HG03342 (cell line): ENCODE data around the gene COX8A.
"Not testable (repeated sequence)": the region's sequence is repeated elsewhere in the genome, so short reads cannot be mapped to it uniquely, and the experiment has no call there.

Experiments
- ATAC-seq: cut with Tn5 transposase; IDR thresholded peaks from one replicate; pipeline ENCODE4 v1.9.1; 2021; ENCODE audit warnings: mild to moderate bottlenecking, moderate library complexity; ENCODE audit not compliant: unreplicated experiment

The COX8A gene, protein sequence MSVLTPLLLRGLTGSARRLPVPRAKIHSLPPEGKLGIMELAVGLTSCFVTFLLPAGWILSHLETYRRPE

DNA sequence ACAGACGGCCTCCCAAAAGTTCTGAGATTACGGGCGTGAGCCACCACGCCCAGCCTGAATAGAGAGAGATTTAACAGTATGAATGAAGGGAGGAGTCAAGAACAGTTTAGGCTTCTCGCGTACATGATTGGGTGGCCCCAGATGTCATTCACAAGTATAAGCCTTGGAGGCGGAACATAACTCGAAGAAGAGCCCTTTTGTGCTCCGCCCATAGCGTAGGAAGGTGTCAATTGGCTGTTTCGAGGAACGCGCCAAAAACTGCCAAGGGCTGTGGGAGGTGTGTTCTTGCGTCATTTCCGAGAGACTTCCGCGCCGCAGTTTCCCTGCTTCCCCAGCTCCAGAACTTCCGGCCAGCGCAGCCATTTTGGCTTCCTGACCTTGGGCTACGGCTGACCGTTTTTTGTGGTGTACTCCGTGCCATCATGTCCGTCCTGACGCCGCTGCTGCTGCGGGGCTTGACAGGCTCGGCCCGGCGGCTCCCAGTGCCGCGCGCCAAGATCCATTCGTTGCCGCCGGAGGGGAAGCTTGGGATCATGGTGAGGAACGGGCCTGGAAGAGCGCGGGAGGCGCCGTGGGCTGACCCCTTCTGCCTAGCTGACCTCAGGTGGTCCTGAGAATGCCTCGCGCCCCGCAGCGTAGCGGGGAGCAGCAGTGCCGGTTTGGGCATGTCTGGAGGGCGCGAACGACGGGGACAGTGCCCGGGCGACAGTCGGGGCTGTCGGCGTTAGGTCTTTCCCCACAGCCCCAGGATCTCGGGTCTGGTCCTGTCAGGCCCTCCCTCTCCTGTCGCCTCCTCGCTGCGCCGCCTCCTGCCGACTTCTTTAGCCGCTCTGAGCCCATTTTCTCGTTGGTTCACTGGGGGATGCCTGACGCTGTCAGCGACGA, at the start of gene COX8A:
COX8A (plus strand) TSS at position 362 of the 885 bp plus-strand sequence; CDS start at position 423, 61 bp downstream.
- peak; percentile 99 for ATAC-seq

DNA sequence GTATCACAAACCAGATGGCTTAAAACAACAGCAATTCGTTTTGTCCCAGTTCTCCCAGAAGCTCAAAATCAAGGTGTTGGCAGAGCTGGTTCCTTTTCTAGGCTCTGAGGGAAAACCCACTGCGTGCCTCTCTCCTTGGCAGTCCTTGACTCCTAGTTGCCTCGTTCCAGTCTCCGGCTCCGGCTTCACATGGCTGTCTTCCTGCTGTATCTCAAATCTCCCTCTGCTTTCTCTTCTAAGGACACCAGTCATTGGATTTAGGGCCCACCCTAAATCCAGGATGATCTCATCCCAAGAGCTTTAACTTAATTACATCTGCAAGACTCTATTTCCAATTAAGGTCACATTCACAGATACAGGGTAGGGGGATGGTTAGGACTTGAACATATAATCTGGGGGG, 44.8 kb upstream of the COX8A start:
- ATAC-seq, result no peak

DNA sequence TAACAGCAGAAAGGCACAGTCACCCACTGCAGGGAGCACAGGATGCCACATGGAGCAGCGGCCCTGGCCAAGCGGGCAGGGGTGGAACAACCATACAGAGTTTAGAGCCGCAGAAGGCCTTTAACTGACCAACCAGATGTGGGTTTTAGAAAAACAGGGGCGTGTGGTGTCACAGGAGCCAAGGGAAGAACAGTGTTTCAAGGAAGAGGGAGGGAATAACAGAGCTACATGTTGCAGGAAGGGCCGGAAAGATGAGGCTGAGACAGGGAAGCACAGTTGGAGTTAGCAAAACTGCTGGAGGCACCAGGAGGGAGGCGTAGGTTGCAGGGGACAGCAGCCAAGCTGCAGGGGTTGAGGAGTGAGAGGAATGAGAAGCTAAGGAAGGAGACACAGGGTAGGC, 43.4 kb upstream of the COX8A start:
- ATAC-seq, result no peak

DNA sequence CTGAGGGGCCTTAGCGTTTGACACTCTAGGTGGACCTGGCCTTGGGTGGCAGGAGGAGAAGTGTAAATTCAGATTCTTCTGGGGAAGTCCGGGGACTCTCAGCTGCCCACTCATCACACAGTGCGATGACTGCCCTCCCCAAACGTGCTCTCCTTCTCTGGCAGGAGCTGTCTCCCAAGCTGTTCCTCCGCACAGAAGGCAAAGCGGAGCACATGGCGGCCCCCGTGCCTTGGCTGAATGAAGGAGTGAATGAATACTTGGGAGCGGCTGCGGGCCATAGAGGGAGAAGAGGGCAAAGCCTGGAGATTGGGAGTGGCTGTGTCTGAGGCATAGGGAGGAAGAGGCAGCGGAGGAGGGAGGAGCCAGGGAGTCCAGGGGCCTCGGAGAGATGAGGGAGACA, 42.5 kb upstream of the COX8A start:
- ATAC-seq, result no peak

DNA sequence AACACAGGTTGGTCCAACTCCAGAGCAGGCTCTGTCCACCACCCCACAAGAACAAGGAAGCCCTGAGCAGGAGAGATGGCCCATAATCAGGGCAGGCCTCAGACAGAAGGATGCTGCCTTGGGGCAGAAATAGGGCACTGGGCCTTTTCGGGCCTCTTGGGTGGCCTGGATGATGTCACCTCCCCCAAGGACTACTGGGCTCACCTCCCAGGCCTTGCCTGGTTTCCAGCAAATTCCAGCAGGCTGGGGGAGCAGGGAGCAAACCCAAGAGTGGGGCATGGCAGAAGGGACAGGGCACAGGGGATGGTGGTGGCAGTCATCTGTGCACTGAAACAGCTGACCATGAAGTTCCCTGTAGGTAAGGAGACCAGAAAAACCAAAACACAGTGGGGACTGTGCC, 41.0 kb upstream of the COX8A start:
- ATAC-seq, result no peak

DNA sequence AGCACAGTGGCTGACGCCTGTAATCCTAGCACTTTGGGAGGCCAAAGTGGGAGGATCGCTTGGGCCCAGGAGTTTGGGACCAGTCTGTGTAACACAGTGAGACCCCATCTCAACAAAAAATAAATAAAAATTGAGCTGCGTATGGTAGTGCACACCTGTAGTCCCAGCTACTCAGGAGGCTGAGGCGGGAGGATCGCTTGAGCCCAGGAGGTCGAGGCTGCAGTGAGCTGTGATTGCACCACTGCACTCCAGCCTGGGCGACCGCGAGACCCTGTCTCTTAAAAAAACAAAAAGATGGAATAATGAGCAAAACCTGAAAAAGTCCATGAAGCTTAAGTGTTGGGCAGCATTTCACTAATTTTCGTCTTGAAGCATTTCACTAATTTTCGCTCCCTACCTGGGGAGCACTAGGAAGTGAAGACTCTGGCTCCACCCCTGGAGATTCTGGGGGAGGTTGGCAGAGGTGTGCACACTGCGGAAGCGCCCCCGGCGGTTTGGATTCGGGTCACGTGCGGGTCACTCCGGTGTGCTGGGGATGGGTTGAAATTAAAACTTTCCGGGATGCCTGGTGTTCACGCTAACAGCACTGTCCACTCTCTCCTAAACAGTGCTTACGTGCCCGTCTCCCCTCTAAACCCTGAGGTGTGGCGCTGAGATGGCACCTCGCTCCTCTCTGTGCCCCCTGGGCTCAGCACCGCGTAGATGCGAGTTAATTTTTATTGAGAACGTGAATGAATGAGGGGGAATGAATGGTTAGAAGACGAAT, 36.5 kb upstream of the COX8A start:
- ATAC-seq, result peak; percentile 2

DNA sequence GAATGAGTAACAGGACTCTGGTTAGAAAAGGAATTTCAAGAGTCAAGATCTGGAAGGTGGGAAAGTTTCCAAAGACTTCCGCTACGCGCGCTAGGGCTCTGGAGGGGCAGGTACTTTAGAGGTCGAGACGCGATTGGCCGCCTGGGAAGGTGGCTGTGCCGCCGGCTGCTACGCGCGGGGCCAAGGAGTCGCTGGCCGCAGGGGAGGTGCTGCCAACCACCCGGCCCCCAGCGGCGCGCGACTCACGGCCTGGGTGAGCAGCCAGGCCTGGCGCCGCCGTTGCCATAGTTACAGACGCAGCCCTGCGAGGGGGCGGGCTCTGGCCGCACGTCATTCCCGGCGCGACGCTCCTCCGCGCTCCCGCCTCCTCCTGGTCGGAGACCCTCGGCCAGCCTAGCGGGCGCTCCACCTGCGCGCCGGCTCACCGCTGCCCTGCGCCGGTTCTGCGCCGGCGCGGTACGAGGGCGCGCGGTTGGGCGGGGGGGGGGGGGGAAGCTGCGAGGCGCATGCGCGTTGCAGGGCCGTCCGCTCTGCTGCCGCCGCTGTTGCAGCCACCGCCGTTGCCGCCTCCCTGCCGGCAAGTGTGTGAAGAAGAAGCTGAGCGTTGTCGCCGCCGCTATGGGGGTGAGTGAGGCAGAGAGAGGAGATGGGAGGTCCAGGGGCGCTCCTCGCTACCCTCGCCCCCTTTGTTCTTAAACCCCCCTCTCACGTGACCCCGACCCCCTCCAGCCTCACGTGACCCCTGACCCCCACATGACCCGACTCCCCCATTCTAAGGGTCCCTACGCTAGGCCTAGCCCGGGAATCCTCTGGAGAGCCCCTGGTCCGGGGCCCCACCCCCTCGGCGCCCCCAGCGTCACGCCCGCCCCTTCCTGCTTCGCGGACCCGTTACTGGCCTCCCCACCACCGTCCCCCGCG, 35.7 kb upstream of the COX8A start, which contains the start of gene NAA40:
NAA40 (plus strand) TSS at position 524 of the 918 bp plus-strand sequence; CDS start at position 619, 95 bp downstream.
- peak; percentile 90 for ATAC-seq

DNA sequence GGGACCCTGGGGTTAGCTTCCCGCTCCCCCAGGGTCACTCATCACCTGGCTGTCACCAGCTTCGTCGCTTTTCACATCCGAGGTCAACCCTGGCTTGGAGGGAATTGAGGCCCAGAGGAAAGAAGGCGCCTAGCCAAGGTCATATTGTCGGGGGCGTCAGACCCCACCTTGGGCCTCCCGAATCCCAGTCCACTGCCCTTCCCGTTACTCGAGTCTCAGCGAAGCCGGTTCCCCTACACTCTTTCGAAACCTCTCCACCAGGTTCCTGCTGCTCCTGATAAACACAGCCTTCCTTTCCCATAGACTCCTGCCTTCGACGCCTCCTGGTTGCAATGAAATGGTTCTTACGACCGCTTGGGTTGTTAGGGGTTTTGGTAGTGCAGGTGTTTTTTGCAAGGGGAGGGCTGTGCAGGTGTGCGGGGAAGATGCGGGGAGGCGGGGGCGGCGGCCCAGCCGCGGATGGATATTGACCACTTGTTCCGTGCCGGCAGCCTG, 35.0 kb upstream of the COX8A start:
- no peak for ATAC-seq

DNA sequence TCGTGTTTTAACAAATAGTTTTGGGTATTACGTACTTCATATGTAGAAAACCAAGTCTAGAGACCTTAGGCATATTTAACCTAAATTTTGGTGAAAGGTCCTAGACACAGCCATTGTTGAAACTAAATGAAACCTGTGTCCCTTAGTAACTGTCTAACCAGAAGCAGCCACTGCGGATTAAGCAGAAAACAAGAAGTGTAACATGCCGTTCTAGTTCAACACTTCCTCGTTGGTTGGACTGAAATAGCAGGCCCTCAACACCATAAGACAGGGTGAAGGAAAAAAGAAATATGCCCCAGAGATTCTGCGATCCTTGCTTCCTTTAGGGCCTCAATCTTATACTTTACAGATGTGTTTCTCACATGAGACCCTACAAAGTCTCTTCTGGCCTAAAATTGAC, 33.6 kb upstream of the COX8A start:
- ATAC-seq, result no peak

DNA sequence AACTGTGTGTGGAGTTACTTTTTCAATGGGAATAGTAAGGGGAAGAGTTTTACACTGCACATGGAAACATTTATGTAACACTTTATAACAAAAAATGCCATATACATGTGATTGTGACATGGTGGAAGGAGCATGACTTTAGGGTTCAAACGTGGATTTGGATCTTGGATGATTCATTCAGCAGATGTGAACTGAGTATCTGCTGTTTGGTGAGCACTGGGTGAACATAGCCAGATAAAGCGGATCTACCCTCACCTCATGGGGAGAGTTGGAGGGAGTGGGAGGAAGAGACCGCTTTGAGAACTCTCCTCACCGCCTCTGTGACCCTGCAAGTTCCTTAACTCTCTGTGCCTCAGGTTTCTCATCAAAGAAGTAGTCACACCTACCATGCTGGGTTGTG, 32.5 kb upstream of the COX8A start:
- ATAC-seq, result no peak

DNA sequence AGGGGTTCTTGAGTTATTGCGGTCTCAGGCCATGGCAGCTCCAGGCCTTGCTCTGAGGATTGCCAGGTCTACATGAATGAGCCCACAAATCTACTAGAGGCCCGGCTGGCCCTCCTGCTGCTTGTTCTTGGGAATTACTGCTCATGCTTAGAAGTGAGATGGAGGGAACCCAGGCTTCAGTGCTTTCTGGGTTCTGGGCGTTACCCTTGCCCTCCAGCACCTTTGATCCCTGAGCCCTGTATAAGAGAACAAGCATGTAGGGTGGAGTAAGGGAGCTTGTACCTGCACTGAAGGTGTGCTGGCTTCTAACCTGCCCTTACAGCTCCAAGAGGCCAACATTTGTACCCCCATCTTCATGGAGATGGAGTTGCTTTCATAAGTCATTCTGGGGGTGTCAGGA, 31.6 kb upstream of the COX8A start:
- no peak for ATAC-seq

DNA sequence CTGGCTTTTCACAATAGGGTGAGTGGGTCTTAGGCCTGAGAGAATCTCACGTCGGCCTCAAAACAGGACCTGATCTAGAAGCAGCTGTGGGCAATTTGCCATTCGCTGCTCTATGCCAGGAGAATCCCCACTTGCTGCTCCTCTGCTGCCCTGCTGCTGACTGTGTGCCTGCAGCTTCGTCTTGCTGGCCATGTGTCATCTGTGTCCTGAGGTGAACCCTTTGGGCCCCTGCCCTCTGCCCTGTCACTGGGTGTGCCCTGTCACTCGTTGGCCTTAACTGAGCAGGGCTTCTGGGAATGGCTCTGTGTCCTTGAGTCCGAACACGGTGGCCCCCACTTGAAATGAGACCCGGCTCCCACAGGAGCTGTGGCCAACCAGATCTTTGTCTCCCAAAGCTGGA, 29.4 kb upstream of the COX8A start:
- no peak for ATAC-seq

DNA sequence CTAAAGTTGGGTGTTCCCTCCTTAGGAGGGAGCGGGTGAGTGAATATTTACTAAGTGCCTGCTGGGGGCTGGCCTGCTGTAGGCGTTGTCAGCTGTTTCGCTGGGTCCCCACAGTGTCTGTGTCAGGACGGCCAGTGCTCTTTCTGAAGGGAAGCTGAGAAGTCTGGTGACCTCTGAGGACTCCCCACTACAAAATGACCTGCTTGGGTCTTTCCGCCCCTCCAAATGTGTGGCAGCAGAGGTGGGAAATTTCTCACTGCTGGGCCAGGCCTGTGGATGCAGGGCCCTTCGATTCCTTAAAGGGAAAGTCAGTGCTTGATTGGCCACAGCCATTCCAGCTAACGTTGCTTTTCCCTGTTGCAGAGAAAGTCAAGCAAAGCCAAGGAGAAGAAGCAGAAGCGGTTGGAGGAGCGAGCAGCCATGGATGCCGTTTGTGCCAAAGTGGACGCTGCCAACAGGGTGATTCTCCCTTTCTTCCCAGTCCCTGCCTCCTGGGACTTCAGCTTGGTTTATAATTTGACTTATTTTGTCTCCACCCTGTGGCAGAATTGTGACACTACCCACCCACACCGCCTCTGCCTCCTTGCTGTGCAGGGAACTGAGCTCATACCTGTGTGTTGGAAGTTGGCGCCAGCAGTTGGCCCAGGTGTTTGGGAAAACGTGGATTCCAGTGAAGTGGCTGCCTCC, 28.8 kb upstream of the COX8A start:
- ATAC-seq, result no peak

DNA sequence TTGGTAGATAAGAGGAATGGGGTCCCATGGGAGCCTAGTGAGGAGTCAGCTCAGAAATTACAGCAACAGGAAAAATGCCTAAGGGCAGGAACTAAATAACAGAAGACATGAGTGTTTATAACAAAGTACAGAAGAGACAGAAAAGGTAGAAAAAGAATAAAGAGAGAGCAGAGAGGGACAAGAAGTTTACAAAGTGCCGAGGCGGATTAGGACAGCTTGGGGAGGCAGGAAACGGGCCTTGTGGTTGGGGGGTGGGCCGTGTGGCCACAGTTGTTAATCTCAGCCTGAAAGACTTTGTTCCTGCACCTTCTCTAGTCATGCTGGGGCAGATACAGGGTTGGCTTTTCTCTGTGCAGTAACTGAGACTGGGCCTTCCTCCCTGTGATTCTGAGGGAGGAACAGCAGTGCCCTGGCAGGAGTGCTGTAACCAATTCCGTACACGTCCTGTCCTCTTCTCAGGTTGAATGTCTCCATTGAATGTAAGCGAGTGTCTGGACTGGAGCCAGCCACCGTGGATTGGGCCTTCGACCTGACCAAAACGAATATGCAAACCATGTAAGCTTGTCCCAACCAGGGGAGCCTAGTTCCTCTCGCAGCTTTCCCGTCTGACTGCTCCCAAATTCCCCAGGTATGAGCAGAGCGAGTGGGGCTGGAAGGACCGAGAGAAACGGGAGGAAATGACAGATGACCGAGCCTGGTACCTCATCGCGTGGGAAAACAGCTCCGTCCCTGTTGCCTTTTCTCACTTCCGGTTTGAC, 22.5 kb upstream of the COX8A start:
- no peak for ATAC-seq

DNA sequence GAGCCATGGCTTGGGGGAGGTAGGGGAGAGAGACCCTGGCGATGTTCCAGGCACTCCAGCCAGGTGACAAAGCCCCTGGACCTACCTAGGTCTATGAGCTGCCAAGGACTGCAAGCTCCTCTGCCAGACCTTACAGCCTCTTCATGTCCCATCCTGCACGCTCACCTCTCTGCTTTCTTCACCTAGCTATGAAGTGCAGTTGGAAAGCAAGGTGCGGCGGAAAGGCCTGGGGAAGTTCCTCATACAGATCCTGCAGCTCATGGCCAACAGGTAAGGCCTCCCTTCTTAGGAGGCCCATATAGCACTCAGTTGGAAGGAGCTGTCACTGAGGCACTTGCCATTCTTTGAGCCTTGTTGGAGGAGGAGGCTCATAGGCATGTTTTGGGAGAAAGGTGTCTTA, 21.9 kb upstream of the COX8A start:
- no peak for ATAC-seq

DNA sequence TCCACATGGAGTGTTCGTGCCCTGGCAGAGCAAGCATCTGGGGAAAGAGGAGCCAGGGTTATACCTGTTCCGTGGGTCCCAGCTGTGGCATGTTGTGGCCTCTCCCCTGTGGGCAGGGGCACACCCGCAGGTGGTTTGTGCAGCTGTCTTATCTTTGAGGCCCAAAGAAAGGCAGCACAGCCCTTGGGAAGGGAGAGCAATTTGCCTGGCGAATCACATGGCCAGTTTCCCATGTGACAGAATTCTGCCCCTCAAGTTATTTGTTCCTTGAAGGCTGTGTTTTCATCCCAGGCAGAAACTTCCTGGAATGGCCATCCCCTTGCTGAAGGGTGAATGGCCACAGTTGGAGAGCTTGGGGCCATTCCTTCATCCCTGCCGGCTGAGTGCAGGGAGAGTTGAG, 16.4 kb upstream of the COX8A start:
- no peak for ATAC-seq

DNA sequence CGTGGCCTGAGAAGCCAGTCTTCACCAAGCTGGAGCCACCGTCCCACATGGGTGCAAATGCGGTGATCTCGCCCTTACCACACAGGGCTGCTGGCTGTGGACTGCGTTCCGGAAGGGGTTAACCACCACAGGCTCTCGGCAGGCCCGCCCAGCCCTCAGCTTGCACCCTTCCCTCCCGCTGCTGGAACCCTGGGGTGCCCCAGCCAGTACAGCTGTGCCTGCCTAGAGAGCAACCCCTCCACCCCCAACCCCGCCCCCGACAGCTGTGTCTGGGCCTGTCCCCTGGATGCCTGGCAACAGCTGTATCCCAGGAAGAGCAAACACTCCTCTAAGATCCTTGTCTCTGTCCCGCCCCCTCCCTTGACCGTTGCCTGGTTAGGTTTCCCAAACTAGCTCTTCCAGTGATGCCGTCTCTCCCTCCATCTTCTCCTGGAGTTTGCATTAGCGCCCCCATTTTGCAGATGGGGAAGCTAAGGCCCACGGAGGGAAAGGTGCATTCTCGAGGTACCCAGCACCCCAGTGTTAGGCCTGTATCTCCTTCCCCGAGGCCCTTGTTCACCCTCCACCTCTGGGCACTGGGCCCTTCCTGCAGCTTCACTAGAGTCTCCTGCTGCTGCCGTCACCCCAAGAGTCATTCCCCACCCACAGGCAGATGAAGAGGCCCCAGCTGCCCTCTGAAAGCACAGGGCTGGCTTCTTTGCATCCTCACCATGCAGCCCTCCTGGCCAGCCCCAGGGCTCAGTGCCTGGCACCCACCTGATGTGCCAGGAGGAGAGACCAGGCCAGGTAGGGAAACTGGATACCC, 12.6 kb upstream of the COX8A start:
- ATAC-seq, result no peak

DNA sequence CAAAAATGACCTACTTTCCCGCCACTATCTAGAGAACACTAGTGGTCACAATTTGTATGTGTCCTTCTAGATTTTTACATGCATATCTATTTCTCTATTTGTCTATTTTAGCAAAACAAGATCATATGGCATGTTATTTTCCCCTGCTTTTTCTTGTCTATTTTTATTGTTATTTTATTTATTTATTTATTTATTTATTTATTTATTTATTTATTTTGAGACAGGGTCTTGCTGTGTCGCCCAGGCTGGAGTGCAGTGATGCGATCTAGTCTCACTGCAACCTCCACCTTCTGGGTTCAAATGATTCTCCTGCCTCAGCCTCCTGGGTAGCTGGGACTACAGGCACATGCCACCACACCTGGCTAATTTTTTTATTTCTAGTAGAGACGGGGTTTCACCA, 10.5 kb upstream of the COX8A start:
- not testable (repeated sequence) for ATAC-seq
